Amniotic stem cell (primary cell): ENCODE results near the gene CIART.
"Not testable (repeated sequence)": the region's sequence is repeated elsewhere in the genome, so short reads cannot be mapped to it uniquely, and the experiment has no call there.

Source experiments
- DNase-seq: peaks from one replicate; lab custom pipeline; 2025; lab: John Stamatoyannopoulos, UW

The CIART gene

DNA sequence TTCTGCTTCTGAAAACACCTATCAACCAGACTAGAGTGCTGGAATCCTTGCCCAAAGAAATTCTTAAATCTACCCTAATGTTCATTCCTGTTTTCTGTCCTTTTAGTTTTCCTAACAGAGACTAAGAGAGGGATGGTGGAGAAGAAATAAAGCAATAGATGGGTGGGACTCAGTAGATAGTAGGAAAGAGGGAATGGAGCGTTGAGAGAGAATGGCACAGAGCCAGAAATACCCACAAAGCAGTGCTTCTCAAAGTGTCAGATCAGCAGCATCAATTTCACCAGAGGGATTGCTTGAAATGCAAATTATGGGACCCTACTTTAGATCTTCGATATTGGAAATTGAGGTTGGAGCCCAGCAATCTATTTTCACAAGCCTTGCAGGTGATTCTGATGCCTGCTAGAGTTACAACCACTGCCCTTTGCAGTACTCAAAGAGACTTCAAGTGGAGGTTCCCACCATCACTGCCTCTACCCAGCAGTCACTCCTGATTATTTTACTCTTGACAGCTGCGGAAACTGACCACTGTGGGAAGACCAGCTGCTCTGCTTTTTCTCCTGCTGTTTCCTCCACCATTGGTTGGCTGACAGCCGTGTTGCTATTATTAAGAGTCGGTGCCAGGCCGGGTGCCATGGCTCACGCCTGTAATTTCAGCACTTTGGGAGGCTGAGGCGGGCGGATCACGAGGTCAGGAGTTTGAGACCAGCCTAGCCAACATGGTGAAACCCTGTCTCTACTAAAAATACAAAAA lies 27.6 kb downstream of the CIART start:
- DNase-seq, result no peak

GRCh38 chr1:150311762-150312161 lies 29.4 kb downstream of the CIART start:
- no peak for DNase-seq

DNA sequence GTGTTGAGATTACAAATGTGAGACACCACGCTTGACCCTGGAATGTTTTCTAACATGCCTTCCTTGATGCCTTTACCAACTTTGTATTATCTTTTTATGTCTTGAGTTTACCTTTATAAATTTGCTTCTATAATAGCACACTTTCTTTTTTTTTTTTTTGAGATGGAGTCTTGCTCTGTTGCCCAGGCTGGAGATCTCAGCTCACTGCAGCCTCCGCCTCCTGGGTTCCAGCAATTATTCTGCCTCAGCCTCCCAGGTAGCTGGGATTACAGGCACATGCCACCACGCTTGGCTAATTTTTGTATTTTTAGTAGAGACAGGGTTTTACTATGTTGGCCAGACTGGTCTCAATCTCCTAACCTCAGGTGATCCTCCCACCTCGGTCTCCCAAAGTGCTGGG lies 32.3 kb downstream of the CIART start:
- DNase-seq, result not testable (repeated sequence)

DNA sequence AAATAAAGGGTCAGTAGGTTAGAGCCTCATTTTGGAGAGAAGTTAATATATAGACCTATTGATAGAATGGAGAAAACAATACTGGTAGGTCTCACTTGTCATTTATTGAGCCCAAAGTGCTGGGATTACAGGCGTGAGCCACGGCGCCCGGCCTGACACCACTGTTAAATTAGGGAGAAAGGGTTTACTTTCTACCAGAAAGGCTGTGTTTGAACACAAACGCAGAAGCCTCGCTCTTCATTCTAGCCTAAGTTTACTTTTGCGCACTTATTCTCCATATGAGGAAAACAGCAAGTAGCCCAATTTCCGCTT lies 38.3 kb downstream of the CIART start:
- DNase-seq, result no peak

- DNase-seq, result no peak
These were observed 39.4 kb downstream of the CIART start for GRCh38 chr1:150321826-150322166.

DNA sequence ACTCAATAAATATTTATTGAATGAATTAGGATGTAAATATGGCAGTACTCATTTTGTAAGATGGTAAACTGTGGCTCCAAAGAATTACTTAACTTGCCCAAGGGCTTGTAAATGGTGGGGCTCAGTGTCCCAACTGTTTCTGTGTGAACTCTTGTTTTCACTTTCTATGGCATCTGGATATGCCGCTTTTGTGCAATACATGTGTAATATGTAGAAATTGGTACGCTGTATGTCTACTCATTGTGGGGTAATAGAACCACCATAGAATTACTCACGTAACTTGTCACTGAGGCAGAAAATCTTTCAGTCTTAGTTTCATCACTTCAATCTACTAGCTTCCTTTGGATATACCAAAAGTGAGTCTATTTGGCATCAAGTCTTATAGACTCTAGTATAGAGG lies 40.0 kb downstream of the CIART start:
- DNase-seq, result no peak

- DNase-seq, result no peak
These were observed 50.4 kb downstream of the CIART start for GRCh38 chr1:150332651-150333290.
